HG03196 (cell line): ENCODE results near the gene SNAP91.
"Not testable (repeated sequence)": the region's sequence is repeated elsewhere in the genome, so short reads cannot be mapped to it uniquely, and the experiment has no call there.

Experiments
- ATAC-seq: cut with Tn5 transposase; IDR thresholded peaks from one replicate; pipeline ENCODE4 v1.9.1; 2021; ENCODE audit not compliant: unreplicated experiment

The SNAP91 gene

GRCh38 chr6:83708970-83709747, at the start of gene SNAP91:
Gene SNAP91 (minus strand): TSS chr6:83709101. CDS start chr6:83707927, 1,174 bp downstream.
- ATAC-seq = no peak

GRCh38 chr6:83758533-83758932, 49.6 kb upstream of the SNAP91 start:
- no peak for ATAC-seq

GRCh38 chr6:83757021-83757420, 48.1 kb upstream of the SNAP91 start:
- ATAC-seq = no peak

GRCh38 chr6:83756565-83756964, 47.7 kb upstream of the SNAP91 start:
- ATAC-seq = no peak

GRCh38 chr6:83752375-83752774, 43.5 kb upstream of the SNAP91 start:
- ATAC-seq = not testable (repeated sequence)

- no peak for ATAC-seq
Observed at GRCh38 chr6:83741089-83741488, 32.2 kb upstream of the SNAP91 start.

GRCh38 chr6:83735461-83735860, 26.6 kb upstream of the SNAP91 start:
- no peak for ATAC-seq

- ATAC-seq = no peak
Observed at GRCh38 chr6:83729871-83730270, 21.0 kb upstream of the SNAP91 start.

GRCh38 chr6:83722876-83723275, 14.0 kb upstream of the SNAP91 start:
- no peak for ATAC-seq

- ATAC-seq = no peak
Observed at GRCh38 chr6:83717809-83718208, 8.9 kb upstream of the SNAP91 start.

GRCh38 chr6:83711958-83712357, 3.1 kb upstream of the SNAP91 start:
- no peak for ATAC-seq

GRCh38 chr6:83709748-83710050, 798 bp upstream of the SNAP91 start:
- no peak for ATAC-seq

- no peak for ATAC-seq
Observed at GRCh38 chr6:83708546-83708969, 343 bp downstream of the SNAP91 start.

- ATAC-seq = no peak
Observed at GRCh38 chr6:83707829-83708545, 914 bp downstream of the SNAP91 start.

GRCh38 chr6:83702749-83703148, 6.2 kb downstream of the SNAP91 start:
- no peak for ATAC-seq

- no peak for ATAC-seq
Observed at GRCh38 chr6:83702077-83702476, 6.8 kb downstream of the SNAP91 start.

- ATAC-seq = no peak
Observed at GRCh38 chr6:83696674-83697073, 12.2 kb downstream of the SNAP91 start.

- no peak for ATAC-seq
Observed at GRCh38 chr6:83685481-83685880, 23.4 kb downstream of the SNAP91 start.

- no peak for ATAC-seq
Observed at GRCh38 chr6:83677791-83678190, 31.1 kb downstream of the SNAP91 start.

GRCh38 chr6:83637953-83638352, 70.9 kb downstream of the SNAP91 start:
- ATAC-seq = no peak

GRCh38 chr6:83636800-83637199, 72.1 kb downstream of the SNAP91 start:
- no peak for ATAC-seq

- no peak for ATAC-seq
Observed at GRCh38 chr6:83633609-83634008, 75.3 kb downstream of the SNAP91 start.

- ATAC-seq = no peak
Observed at GRCh38 chr6:83633149-83633548, 75.8 kb downstream of the SNAP91 start.
